Ovary (tissue), 9 donors: ENCODE results near the gene STEAP3. TPM values are rescaled to one million over a fixed set of nuclear protein-coding genes. Genes with fewer than 3 reads are reported as not detected.

ENCODE experiments used
- DNase-seq, 5 donors: peaks; one replicate each; pipeline ENCODE4 v3.0.0-alpha.2; 2019 to 2020
- H3K27ac ChIP-seq, 2 donors: fragments of 200-600 bp; one replicate each; pipeline versions ENCODE4 v1.5.1 to v1.8.0; 2019 to 2022
- H3K27me3 ChIP-seq: fragments of 200-600 bp; one replicate; pipeline ENCODE4 v1.8.0; 2022
- H3K36me3 ChIP-seq: fragments of 200-600 bp; sonication (generic); one replicate; pipeline ENCODE4 v1.5.1; 2019
- H3K4me1 ChIP-seq: one replicate; pipeline ENCODE4 v1.8.1; 2013; ENCODE audit warnings: mild to moderate bottlenecking, moderate library complexity; ENCODE audit not compliant: insufficient read depth
- H3K4me3 ChIP-seq: fragments of 200-600 bp; sonication (generic); one replicate; pipeline ENCODE4 v1.5.1; 2017
- H3K9me3 ChIP-seq, 2 donors: fragments of 200-600 bp in 1 of 2; sonication (generic) in 1 of 2; one replicate each; pipeline versions ENCODE4 v1.5.1 to v1.8.1; 2013 to 2019; ENCODE audit warnings: mild to moderate bottlenecking in 1 of 2, moderate library complexity in 1 of 2
- EP300 ChIP-seq: sonication (generic); formaldehyde crosslinking; IDR thresholded peaks from one replicate; pipeline ENCODE4 v1.6.1; 2017; ENCODE audit warnings: antibody characterized with exemption
- POLR2A ChIP-seq: fragments of 450-650 bp; IDR thresholded peaks from one replicate; pipeline ENCODE4 v1.6.1; 2017; ENCODE audit warnings: antibody characterized with exemption, mild to moderate bottlenecking, moderate library complexity
- WGBS, 3 donors: extraction: QIAGEN DNeasy Blood & Tissue Kit in 1 of 3; methylation state at CpG; one replicate each; pipeline versions ENCODE4 v1.1.5 to v1.1.7; 2013 to 2017; 5-methylcytosine and 5-hydroxymethylcytosine counted together
- intact Hi-C, 4 donors: fragments of 100-400 bp; cut with DNase I; formaldehyde crosslinking; loops; one replicate each; pipeline versions ENCODE4 v1.11.0 to v1.15.1; 2022 to 2023
- polyA plus RNA-seq, 2 donors: library from polyadenylated mRNA; stranded (reverse); fragments of 200-250 nt in 1 of 2; fragments of 350-450 nt in 1 of 2; fragmentation: Illumina TruSeq in 1 of 2; extraction: RNeasy Lipid Tissue Mini Kit (QIAGEN cat#74804) in 1 of 2; gene quantifications; one replicate each; pipeline ENCODE4 v1.2.3, GENCODE V29; 2013 to 2014
- total RNA-seq, 7 donors: library from RNA; depleted of rRNA in 2 of 7; stranded (reverse); fragments of >200 nt in 2 of 7; fragmentation: NEBNext Ultra II Directional in 3 of 7; extraction: Animal tissue kit (Norgen Biotek cat#: 25700) in 3 of 7; gene quantifications; one replicate each; pipeline versions ENCODE4 v1.1.0 to v1.2.4, GENCODE V29; 2016 to 2023
- TF ChIP-seq, protein P1 (sequence below), 3 donors: fragments of 450-650 bp in 2 of 3; fragments of 200-600 bp in 1 of 3; IDR thresholded peaks; one replicate each; pipeline versions ENCODE4 v1.5.1 to v1.8.0; 2016 to 2022; ENCODE audit warnings: antibody characterized with exemption in 3 of 3, mild to moderate bottlenecking in 1 of 3
- donor health status: DM: no; HTN: no; CAD: no; lungs with moderate emphysema.
- donor health status: DM: no; HTN: no; CAD: no.
- donor health status: Bipolar disorder and iron deficiency.
- donor health status: DM: yes; HTN: yes; CAD: no.
- donor health status: DM: no; HTN: no; CAD: no.
- donor health status: DM: yes; HTN: yes; CAD: no.

Gene STEAP3
- total and polyA plus RNA-seq, 9 donors, result 2.3 to 13.3 (median 5.8) TPM

DNA sequence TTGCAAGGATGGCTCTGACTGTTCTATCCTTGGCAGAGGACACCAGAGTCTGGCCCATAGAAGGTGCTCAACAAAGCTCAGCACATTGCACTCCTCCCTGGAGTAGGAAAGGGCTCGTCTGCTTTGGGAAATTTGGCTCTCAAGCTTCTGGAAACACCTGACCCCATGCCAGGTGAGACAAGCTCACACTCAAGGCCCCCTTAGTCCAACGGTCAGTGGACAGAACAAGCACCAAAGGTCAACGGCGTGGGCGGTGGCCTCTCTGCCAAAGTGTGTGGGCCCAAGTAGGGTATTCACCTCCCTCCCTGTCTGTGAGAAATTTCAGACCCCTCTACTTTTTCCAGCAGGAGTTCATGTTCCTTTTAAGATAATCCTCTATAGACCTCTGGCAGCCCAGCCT lies 2.0 kb upstream of the STEAP3 start:
- intact Hi-C loops, result no loop called here
- H3K27me3 ChIP-seq, result no peaks in the 10 kb centered on the region
- H3K36me3 ChIP-seq, result no peaks in the 10 kb centered on the region
- H3K27ac ChIP-seq, result no peak overlapping the region
- no peak for DNase-seq
- TF ChIP-seq EP300 (no peak), POLR2A (no peak)
- TF ChIP-seq, protein P1, sequence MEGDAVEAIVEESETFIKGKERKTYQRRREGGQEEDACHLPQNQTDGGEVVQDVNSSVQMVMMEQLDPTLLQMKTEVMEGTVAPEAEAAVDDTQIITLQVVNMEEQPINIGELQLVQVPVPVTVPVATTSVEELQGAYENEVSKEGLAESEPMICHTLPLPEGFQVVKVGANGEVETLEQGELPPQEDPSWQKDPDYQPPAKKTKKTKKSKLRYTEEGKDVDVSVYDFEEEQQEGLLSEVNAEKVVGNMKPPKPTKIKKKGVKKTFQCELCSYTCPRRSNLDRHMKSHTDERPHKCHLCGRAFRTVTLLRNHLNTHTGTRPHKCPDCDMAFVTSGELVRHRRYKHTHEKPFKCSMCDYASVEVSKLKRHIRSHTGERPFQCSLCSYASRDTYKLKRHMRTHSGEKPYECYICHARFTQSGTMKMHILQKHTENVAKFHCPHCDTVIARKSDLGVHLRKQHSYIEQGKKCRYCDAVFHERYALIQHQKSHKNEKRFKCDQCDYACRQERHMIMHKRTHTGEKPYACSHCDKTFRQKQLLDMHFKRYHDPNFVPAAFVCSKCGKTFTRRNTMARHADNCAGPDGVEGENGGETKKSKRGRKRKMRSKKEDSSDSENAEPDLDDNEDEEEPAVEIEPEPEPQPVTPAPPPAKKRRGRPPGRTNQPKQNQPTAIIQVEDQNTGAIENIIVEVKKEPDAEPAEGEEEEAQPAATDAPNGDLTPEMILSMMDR (IDR thresholded peaks at IDR 0.05), result no peak
- no peak overlapping the region for H3K4me3 ChIP-seq
- no peaks in the 10 kb centered on the region for H3K4me1 ChIP-seq
- WGBS, 3 donors, result 64 to 74% (median 72%) methylated on average over 5 of the region's 5 CpGs
- H3K9me3 ChIP-seq, result no peaks in the 10 kb centered on the region

GRCh38 chr2:119222213-119222612 lies 1.4 kb upstream of the STEAP3 start:
- no peak for TF ChIP-seq POLR2A
- TF ChIP-seq, protein P1 (IDR thresholded peaks at IDR 0.05), result no peak
- no peak for TF ChIP-seq EP300
- H3K9me3 ChIP-seq, result no peaks in the 10 kb centered on the region
- intact Hi-C loops, result no loop called here
- H3K4me1 ChIP-seq, result no peaks in the 10 kb centered on the region
- H3K27me3 ChIP-seq, result no peaks in the 10 kb centered on the region
- no peaks in the 10 kb centered on the region for H3K36me3 ChIP-seq
- WGBS, 3 donors, result 85 to 96% (median 94%) methylated on average over 2 of the region's 2 CpGs
- H3K4me3 ChIP-seq, result no peak overlapping the region
- H3K27ac ChIP-seq, result no peak overlapping the region
- no peak for DNase-seq

GRCh38 chr2:119222863-119223520 lies 642 bp upstream of the STEAP3 start:
- DNase-seq, result peak in 1 of 5 donors; percentile 22
- Histone ChIP-seq H3K27ac (peak overlapping the region in 1 of 2 donors; percentile 30), H3K4me3 (peak overlapping the region; percentile 43), H3K4me1 (no peaks in the 10 kb centered on the region), H3K9me3 (no peaks in the 10 kb centered on the region), H3K27me3 (no peaks in the 10 kb centered on the region), H3K36me3 (no peaks in the 10 kb centered on the region)
- intact Hi-C loops, result no loop called here
- WGBS, 3 donors, result 78 to 81% (median 79%) methylated on average over 22 of the region's 22 CpGs
- TF ChIP-seq, protein P1 (IDR thresholded peaks at IDR 0.05), result no peak
- no peak for TF ChIP-seq EP300
- TF ChIP-seq POLR2A, result no peak

- intact Hi-C loops, result no loop called here
- H3K27ac ChIP-seq, result no peak overlapping the region
- no peaks in the 10 kb centered on the region for H3K9me3 ChIP-seq
- H3K27me3 ChIP-seq, result no peaks in the 10 kb centered on the region
- H3K4me3 ChIP-seq, result peak overlapping the region; percentile 43
- H3K4me1 ChIP-seq, result no peaks in the 10 kb centered on the region
- DNase-seq, result no peak
- WGBS, 3 donors, result 33 to 36% (median 35%) methylated on average over 13 of the region's 13 CpGs
- TF ChIP-seq, protein P1 (IDR thresholded peaks at IDR 0.05), result no peak
- TF ChIP-seq EP300 (no peak), POLR2A (no peak)
- H3K36me3 ChIP-seq, result no peaks in the 10 kb centered on the region
Observed at GRCh38 chr2:119224391-119225104, 914 bp downstream of the STEAP3 start.
